ENCODE measurements around the gene PROB1.
"Not testable (repeated sequence)": the region's sequence is repeated elsewhere in the genome, so short reads cannot be mapped to it uniquely, and the experiment has no call there.

PROB1 gene

DNA sequence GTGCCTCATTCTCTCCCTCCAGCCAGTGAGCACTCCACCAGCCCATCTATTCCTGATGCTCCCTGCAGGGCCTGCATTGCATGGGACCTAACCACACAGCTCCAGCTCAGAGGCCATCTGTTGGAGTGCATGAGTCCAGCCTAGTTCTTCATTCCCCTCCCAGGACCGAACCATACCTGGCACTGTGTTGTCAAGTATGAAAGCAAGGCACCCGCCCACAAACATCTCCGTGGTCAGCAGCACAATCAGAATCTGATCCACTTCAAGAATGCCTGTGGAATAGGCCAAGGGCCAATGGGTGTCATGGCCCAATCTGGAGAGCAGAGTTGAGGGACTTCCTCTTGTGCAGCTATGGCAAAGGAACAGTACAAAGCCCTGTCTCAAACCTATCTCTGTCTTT, 17.7 kb downstream of the PROB1 start:
- no peak for DNase-seq

DNA sequence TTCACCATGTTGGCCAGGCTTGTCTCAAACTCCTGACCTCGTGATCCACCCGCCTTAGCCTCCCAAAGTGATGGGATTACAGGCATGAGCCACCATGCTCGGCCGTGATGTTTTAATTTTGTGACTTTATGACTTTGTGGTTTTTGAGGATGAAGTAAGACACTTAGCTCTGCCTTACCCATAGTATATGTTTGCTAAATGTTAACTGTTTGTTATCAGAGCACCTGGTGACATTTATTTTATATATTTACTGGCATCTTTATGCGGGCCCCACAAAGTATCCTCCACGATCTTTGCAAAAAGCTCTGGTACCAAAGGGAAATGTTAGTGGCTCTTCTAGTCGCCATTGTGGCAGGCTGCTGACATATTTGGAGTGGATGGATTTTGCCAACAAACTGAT, 18.5 kb downstream of the PROB1 start:
- DNase-seq: no peak

- DNase-seq: no peak
These were observed 20.0 kb downstream of the PROB1 start for GRCh38 chr5:139374909-139375308.

GRCh38 chr5:139371482-139372435, 23.1 kb downstream of the PROB1 start:
- DNase-seq: no peak

GRCh38 chr5:139369181-139369580, 25.7 kb downstream of the PROB1 start:
- no peak for DNase-seq

GRCh38 chr5:139368613-139369012, 26.3 kb downstream of the PROB1 start:
- no peak for DNase-seq

- DNase-seq: no peak
These were observed 30.4 kb downstream of the PROB1 start for GRCh38 chr5:139364466-139364865.

- no peak for DNase-seq
These were observed 31.0 kb downstream of the PROB1 start for GRCh38 chr5:139363937-139364336.

GRCh38 chr5:139361835-139362429, 33.0 kb downstream of the PROB1 start:
- peak; percentile 15 for DNase-seq

- no peak for DNase-seq
These were observed 34.5 kb downstream of the PROB1 start for GRCh38 chr5:139360384-139360783.

DNA sequence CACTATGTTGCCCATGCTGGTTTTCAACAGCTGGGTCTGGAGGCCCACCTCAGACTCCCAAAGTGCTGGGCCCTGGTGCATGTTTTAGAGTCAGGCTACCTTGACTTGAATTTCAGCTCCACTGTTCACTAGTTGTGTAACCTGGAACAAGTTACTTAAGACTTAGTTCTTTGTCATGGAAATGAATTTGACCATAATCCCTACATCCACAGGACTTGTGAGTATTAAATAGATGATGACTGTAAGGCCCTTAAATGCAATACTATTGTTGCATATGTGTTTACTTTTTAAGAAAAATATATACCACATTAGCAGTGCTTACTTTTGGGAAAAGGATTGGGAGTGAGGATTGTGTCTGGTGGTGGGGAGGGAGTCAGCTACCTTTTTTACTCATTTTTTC, 36.8 kb downstream of the PROB1 start:
- DNase-seq: no peak

DNA sequence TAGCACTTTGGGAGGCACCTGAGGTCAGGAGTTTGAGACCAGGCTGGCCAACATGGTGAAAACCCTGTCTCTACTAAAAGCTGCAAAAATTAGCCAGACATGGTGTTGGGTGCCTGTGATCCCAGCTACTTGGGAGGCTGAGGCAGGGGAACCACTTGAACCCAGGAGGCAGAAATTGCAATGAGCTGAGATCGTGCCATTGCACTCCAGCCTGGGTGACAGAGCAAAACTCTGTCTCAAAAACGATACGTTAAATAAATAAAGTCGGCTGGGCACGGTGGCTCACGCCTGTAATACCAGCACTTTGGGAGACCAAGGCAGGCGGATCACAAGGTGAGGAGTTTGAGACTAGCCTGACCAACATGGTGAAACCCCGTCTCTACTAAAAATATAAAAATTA, 39.0 kb downstream of the PROB1 start:
- DNase-seq: not testable (repeated sequence)

DNA sequence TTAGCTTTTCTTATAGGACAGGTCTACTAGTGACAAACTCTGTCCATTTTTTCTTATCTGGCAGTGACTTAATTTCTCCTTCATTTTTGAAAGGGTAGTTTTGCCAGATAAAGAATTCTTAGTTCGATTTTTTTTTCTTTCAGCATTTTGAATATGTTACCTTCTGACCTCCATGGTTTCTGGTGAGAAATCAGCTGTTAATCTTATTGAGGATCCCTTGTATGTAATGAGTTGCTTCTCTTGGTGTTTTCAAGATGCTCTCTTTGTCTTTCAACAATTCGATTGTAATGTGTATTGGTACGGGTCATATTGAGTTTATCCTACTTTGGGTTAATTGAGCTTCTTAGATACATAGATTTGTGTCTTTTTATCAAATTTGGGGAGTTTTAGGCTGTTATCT, 40.7 kb downstream of the PROB1 start:
- no peak for DNase-seq

DNA sequence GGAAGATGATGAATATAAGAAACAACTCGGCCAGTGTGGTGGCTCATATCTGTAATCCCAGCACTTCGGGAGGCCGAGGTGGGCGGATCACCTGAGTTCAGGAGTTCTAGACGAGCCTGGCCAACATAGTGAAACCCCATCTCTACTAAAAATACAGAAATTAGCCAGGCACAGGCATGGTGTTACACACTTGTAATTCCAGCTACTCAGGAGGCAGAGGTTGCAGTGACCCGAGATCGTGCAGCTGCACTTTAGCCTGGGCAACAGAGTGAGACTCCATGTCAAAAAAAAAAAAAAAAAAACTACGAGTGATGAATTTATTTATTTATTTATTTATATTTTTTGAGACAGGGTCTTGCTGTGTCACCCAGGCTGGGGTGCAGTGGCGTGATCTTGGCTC, 47.0 kb downstream of the PROB1 start:
- not testable (repeated sequence) for DNase-seq

DNA sequence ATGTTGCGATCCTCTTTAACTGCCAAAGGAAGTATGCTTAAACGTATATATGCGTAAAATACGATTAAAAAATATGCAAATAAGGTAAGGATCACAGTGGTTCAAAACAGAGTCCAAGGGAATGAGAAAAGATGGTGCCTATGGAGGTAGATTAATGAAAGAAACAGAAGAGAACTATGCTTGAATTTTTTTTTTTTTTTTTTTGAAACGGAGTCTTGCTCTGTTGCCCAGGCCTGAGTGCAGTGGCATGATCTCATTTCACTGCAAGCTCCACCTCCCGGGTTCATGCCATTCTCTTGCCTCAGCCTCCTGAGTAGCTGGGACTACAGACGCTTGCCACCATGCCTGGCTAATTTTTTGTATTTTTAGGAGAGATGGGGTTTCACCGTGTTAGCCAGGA, 49.5 kb downstream of the PROB1 start:
- not testable (repeated sequence) for DNase-seq

- DNase-seq: no peak
These were observed 50.7 kb downstream of the PROB1 start for GRCh38 chr5:139344177-139344576.

- no peak for DNase-seq
These were observed 51.4 kb downstream of the PROB1 start for GRCh38 chr5:139343476-139343875.

GRCh38 chr5:139342423-139342723, 52.5 kb downstream of the PROB1 start:
- DNase-seq: peak; percentile 85

DNA sequence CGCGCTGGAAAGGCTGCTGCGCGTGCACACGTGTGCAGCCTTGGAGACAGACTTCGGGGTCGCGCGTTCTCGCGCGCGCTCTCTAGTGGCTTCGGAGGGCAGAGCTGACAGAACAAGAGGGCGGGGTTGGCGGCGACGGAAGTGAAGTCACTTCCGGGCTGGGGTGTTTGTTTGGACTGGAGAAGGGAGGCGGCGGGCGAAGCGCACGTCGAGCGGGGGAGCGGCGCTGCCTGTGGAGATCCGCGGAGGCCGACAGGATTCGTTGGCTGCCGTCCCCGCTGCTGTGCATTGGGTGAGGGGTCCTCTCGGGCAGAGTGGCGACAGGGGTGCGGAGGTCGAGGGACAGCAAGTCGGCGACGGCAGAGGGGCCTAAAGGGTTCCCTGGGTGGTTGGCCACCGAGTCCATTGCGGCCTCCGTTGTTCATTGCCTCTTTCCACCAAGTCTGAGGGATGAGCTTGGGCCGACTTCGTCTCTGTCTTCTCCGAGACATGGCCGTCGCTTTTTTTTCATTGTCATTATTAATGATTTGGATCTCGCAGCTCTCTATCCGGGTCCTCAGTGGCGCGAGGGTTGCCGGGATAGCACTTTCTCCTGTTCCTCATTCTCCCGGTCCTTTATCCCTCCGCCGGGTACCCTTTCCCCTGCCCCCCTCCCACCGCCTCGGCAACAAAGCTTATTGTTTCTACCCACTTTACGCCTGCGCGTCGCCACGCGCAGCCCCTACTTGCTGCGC, 53.0 kb downstream of the PROB1 start, which contains the start of gene PAIP2:
Gene PAIP2, plus strand, starts transcription at position 166 of the 734 bp plus-strand sequence. CDS start 21,931 bp downstream, outside the sequence.
- peak; percentile 99 for DNase-seq

DNA sequence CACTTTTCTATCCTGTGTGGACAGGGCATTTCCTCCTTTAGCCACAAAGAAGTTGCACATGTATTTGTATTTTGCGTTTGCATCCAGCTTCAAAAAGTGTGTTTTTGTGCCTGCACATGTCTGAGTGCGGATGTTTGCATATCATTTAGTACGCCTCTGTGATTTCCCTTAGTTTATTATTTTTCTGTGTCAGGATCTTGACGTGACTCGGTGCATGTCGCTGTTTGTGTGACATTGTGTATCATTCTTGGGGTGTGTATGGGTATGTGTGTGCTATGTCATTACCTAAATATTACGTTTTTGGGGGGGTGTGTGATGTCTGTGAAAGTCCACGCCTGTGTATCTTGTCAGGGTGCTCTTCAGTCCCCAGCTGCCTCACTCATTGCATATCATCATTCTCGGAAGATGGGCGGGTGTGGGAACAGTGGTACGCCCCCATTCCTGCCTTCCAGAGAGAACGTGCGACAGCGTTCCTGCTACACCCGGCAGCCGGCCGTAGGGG, 53.7 kb downstream of the PROB1 start:
- DNase-seq: no peak

Measured in activated CD4-positive, alpha-beta T cell treated with anti-CD3 and anti-CD28 coated beads, Interleukin-2, amount 50 U/mL, for 16 hours (primary cell).